B cell (primary cell): Measurements from ENCODE around the gene STARD3. TPM values are rescaled to one million over a fixed set of nuclear protein-coding genes. Genes with fewer than 3 reads are reported as not detected.

ENCODE experiments used
- ATAC-seq: fragments of 200-7000 bp; cut with Tn5 transposase; one replicate; pipeline ENCODE4 v1.10.0; 2021; ENCODE audit warnings: low read depth, mild to moderate bottlenecking, moderate number of reproducible peaks, moderate library complexity
- CTCF ChIA-PET: fragments of 350-600 bp; sonication (Branson Sonifier 250); formaldehyde crosslinking; loops from one replicate; lab custom pipeline; 2021; ENCODE audit warnings: antibody characterized with exemption, inconsistent platforms; lab: Charles Lee
- POLR2A ChIA-PET: fragments of 350-600 bp; sonication (Branson Sonifier 250); formaldehyde crosslinking; loops from one replicate; lab custom pipeline; 2021; ENCODE audit warnings: antibody characterized with exemption; lab: Charles Lee
- DNase-seq: peaks from one replicate; pipeline ENCODE4 v3.0.0; 2013
- H2AFZ ChIP-seq: 2 replicates; pipeline ENCODE4 v1.6.1; 2012; ENCODE audit warnings: mild to moderate bottlenecking, low read depth, low read length; ENCODE audit not compliant: insufficient read depth, poor library complexity, severe bottlenecking
- H3K27ac ChIP-seq, 2 donors: 1 replicate in 1 of 2; 2 replicates in 1 of 2; pipeline ENCODE4 v1.5.1; 2012 to 2013; ENCODE audit warnings: low read length in 2 of 2, mild to moderate bottlenecking in 2 of 2, moderate library complexity in 1 of 2
- H3K27me3 ChIP-seq, 4 experiments: fragments of 200-600 bp in 1 of 4; sonication (generic) in 1 of 4; replicated peaks in 1 of 4; 1 replicate in 2 of 4; 2 replicates in 2 of 4; pipeline versions ENCODE4 v1.6.1 to v1.7.0; 2013 to 2016; ENCODE audit warnings: low read length in 3 of 4, mild to moderate bottlenecking in 2 of 4, mixed read lengths in 1 of 4, moderate library complexity in 1 of 4; ENCODE audit not compliant: insufficient read depth in 4 of 4, control insufficient read depth in 3 of 4; ENCODE audit errors: control extremely low read depth in 1 of 4
- H3K36me3 ChIP-seq, 2 experiments: replicated peaks in 1 of 2; 1 replicate in 1 of 2; 2 replicates in 1 of 2; pipeline versions ENCODE4 v1.6.1 to v1.7.1; 2013; ENCODE audit warnings: low read length in 1 of 2; ENCODE audit not compliant: insufficient read depth in 2 of 2, control insufficient read depth in 1 of 2; ENCODE audit errors: control extremely low read depth in 1 of 2, extremely low read depth in 1 of 2
- H3K4me1 ChIP-seq, 2 donors: fragments of 200-600 bp in 1 of 2; sonication (generic) in 1 of 2; 1 replicate in 1 of 2; 2 replicates in 1 of 2; pipeline versions ENCODE4 v1.5.1 to v1.6.1; 2013 to 2017; ENCODE audit warnings: low read length in 2 of 2; ENCODE audit not compliant: control insufficient read depth in 2 of 2, insufficient read depth in 2 of 2
- H3K4me2 ChIP-seq: replicated peaks from 2 replicates; pipeline ENCODE3; 2012; ENCODE audit warnings: mild to moderate bottlenecking, low read depth, low read length; ENCODE audit not compliant: poor library complexity, severe bottlenecking
- H3K4me3 ChIP-seq, 5 experiments: fragments of 200-600 bp in 1 of 5; sonication (generic) in 1 of 5; 1 replicate in 3 of 5; 2 replicates in 2 of 5; pipeline versions ENCODE4 v1.5.1 to v1.7.0; 2011 to 2016; ENCODE audit warnings: low read length in 4 of 5, mild to moderate bottlenecking in 4 of 5, low read depth in 2 of 5, control low read depth in 1 of 5, moderate library complexity in 1 of 5; ENCODE audit not compliant: insufficient read depth in 1 of 5; ENCODE audit errors: control extremely low read depth in 1 of 5, extremely low read depth in 1 of 5
- H3K79me2 ChIP-seq: fragments of 200-600 bp; sonication (generic); one replicate; pipeline ENCODE4 v1.6.0; 2016; ENCODE audit warnings: low read length; ENCODE audit not compliant: control insufficient read depth, insufficient read depth
- H3K9ac ChIP-seq: fragments of 200-600 bp; sonication (generic); 2 replicates; pipeline ENCODE4 v1.6.1; 2017; ENCODE audit warnings: mild to moderate bottlenecking, low read length, moderate library complexity
- H3K9me3 ChIP-seq, 3 donors: one replicate each; pipeline versions ENCODE4 v1.6.1 to v1.7.1; 2013; ENCODE audit warnings: low read length in 2 of 3; ENCODE audit not compliant: control insufficient read depth in 2 of 3, insufficient read depth in 1 of 3; ENCODE audit errors: control extremely low read depth in 1 of 3
- H4K20me1 ChIP-seq: 2 replicates; pipeline ENCODE4 v1.6.0; 2012; ENCODE audit warnings: mild to moderate bottlenecking, low read length; ENCODE audit not compliant: insufficient read depth, control insufficient read depth, poor library complexity, severe bottlenecking
- H3K27ac Mint-ChIP-seq: one replicate; pipeline ENCODE4 v1.8.0; 2021; ENCODE audit warnings: mixed read lengths
- H3K27me3 Mint-ChIP-seq: one replicate; pipeline ENCODE4 v1.8.0; 2021; ENCODE audit warnings: mixed read lengths
- H3K4me1 Mint-ChIP-seq: one replicate; pipeline ENCODE4 v1.8.0; 2021; ENCODE audit warnings: mixed read lengths
- H3K4me3 Mint-ChIP-seq: one replicate; pipeline ENCODE4 v1.8.0; 2021; ENCODE audit warnings: mixed read lengths
- H3K9me3 Mint-ChIP-seq: one replicate; pipeline ENCODE4 v1.8.0; 2022; ENCODE audit warnings: mixed read lengths; ENCODE audit not compliant: insufficient read depth
- EZH2 ChIP-seq: IDR thresholded peaks from 2 replicates; pipeline ENCODE4 v1.6.1; 2012; ENCODE audit warnings: borderline replicate concordance, low read depth, mild to moderate bottlenecking, moderate library complexity, low read length; ENCODE audit not compliant: insufficient read depth, poor library complexity, severe bottlenecking
- WGBS: methylation state at CpG from one replicate; pipeline ENCODE4 v1.1.5; 2013; ENCODE audit warnings: missing lambda C conversion rate; ENCODE audit not compliant: insufficient coverage; 5-methylcytosine and 5-hydroxymethylcytosine counted together
- intact Hi-C: fragments of 100-400 bp; cut with micrococcal nuclease; formaldehyde crosslinking; loops from one replicate; pipeline ENCODE4 v1.10.0; 2022
- polyA plus RNA-seq: library from polyadenylated mRNA; depleted of rRNA; stranded (reverse); fragments of >200 nt; gene quantifications from 2 replicates; pipeline ENCODE4 v1.2.3, GENCODE V29; 2012
- total RNA-seq, 2 donors: library from RNA; stranded (reverse); fragments of 120-200 nt in 1 of 2; gene quantifications; 1 replicate in 1 of 2; 2 replicates in 1 of 2; pipeline versions ENCODE4 v1.2.3 to v1.2.4, GENCODE V29; 2013 to 2022
- TF ChIP-seq, protein P1 (sequence below): fragments of 200-600 bp; IDR thresholded peaks from one replicate; pipeline ENCODE4 v1.8.0; 2022; ENCODE audit warnings: antibody characterized with exemption, mild to moderate bottlenecking

The STARD3 gene
- total and polyA plus RNA-seq, 2 donors (not counting 1 experiment from before 2014, with no cell fraction given) = 93.1 to 231 TPM

- H3K4me1 Mint-ChIP-seq = peaks cover 37% of the 10 kb centered on the region
- H4K20me1 ChIP-seq = no peaks in the 10 kb centered on the region
- WGBS = 10% methylated on average over 14 of the region's 16 CpGs
- peaks cover 7% of the 10 kb centered on the region for H3K79me2 ChIP-seq
- no peaks in the 10 kb centered on the region for H3K9me3 ChIP-seq
- no peaks in the 10 kb centered on the region for H3K36me3 ChIP-seq
- H3K27me3 Mint-ChIP-seq = peaks cover 13% of the 10 kb centered on the region
- CTCF ChIA-PET = interaction anchor here (0.6 to 13.0 kb wide), 47 partner anchors 9 to 475 kb away, joined by 3 to 262 read pairs (median 6); partner anchors contain the start of genes MIEN1, NEUROD2, PGAP3 and PNMT
- H3K4me3 ChIP-seq = no peak overlapping the region
- no peak overlapping the region for H3K27ac ChIP-seq
- POLR2A ChIA-PET = interaction anchor here (0.7 to 1.1 kb wide), 6 partner anchors 12 to 357 kb away, joined by 3 to 7 read pairs (median 4); partner anchors contain the start of genes MIEN1 and PSMD3
- peak overlapping the region; percentile 56 for H3K27ac Mint-ChIP-seq
- H3K4me2 ChIP-seq = peak overlapping the region; percentile 50
- H3K4me3 Mint-ChIP-seq = peak overlapping the region; percentile 66
- peaks cover 0 to 38% (median 17%) of the 10 kb centered on the region in 4 experiments for H3K27me3 ChIP-seq
- H3K9ac ChIP-seq = no peak overlapping the region
- DNase-seq (peak; percentile 89), ATAC-seq (peak; percentile 76)
- no peak for TF ChIP-seq EZH2
- TF ChIP-seq, protein P1, sequence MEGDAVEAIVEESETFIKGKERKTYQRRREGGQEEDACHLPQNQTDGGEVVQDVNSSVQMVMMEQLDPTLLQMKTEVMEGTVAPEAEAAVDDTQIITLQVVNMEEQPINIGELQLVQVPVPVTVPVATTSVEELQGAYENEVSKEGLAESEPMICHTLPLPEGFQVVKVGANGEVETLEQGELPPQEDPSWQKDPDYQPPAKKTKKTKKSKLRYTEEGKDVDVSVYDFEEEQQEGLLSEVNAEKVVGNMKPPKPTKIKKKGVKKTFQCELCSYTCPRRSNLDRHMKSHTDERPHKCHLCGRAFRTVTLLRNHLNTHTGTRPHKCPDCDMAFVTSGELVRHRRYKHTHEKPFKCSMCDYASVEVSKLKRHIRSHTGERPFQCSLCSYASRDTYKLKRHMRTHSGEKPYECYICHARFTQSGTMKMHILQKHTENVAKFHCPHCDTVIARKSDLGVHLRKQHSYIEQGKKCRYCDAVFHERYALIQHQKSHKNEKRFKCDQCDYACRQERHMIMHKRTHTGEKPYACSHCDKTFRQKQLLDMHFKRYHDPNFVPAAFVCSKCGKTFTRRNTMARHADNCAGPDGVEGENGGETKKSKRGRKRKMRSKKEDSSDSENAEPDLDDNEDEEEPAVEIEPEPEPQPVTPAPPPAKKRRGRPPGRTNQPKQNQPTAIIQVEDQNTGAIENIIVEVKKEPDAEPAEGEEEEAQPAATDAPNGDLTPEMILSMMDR = peak; percentile 91
- H3K9me3 Mint-ChIP-seq = no peaks in the 10 kb centered on the region
- H2AFZ ChIP-seq = no peak overlapping the region
- intact Hi-C loops = loop anchor here (1.0 to 5.0 kb wide), 7 partner anchors 14 to 417 kb away; partner anchors contain the start of genes IKZF3, LRRC3C, MIEN1 and ORMDL3
- H3K4me1 ChIP-seq = peaks cover 36 to 47% of the 10 kb centered on the region in 2 donors
Measured at GRCh38 chr17:39623356-39623950, 13.5 kb upstream of the STARD3 start.

- peaks cover 33 to 41% of the 10 kb centered on the region in 2 donors for H3K4me1 ChIP-seq
- no peak overlapping the region for H3K27ac ChIP-seq
- peaks cover 7% of the 10 kb centered on the region for H3K79me2 ChIP-seq
- H4K20me1 ChIP-seq = no peaks in the 10 kb centered on the region
- Mint-ChIP-seq H3K4me3 (no peak overlapping the region), H3K4me1 (peaks cover 40% of the 10 kb centered on the region), H3K9me3 (no peaks in the 10 kb centered on the region), H3K27me3 (peaks cover 17% of the 10 kb centered on the region), H3K27ac (no peak overlapping the region)
- no peaks in the 10 kb centered on the region for H3K36me3 ChIP-seq
- no peak for TF ChIP-seq EZH2
- H3K9me3 ChIP-seq = no peaks in the 10 kb centered on the region
- no peak overlapping the region for H3K9ac ChIP-seq
- DNase-seq = no peak
- ChIA-PET CTCF (interaction anchor here (0.6 to 13.0 kb wide), 15 partner anchors 8 to 474 kb away, joined by 3 to 262 read pairs (median 13); partner anchors contain the start of genes NEUROD2, PNMT, PSMD3 and STARD3), POLR2A (interaction anchor here (0.6 kb wide), 1 partner anchor 156 kb away, joined by 3 read pairs; no protein-coding TSS in a partner anchor)
- 85% methylated on average over 7 of the region's 8 CpGs for WGBS
- no peak overlapping the region for H2AFZ ChIP-seq
- no peak overlapping the region for H3K4me3 ChIP-seq
- no peak overlapping the region for H3K4me2 ChIP-seq
- intact Hi-C loops = loop anchor here (5.0 kb wide), 1 partner anchor 108 kb away; the partner anchor contains the start of gene MIEN1
- H3K27me3 ChIP-seq = peaks cover 0 to 47% (median 17%) of the 10 kb centered on the region in 4 experiments
- no peak for ATAC-seq
Measured at GRCh38 chr17:39624313-39624712, 12.6 kb upstream of the STARD3 start.
